ENCODE measurements around the gene HJV. TPM values are rescaled to one million over a fixed set of nuclear protein-coding genes. Genes with fewer than 3 reads are reported as not detected.

Gene HJV
- total RNA-seq, 6 experiments from 2014 or later = 53.0 to 215 (median 109) TPM

DNA sequence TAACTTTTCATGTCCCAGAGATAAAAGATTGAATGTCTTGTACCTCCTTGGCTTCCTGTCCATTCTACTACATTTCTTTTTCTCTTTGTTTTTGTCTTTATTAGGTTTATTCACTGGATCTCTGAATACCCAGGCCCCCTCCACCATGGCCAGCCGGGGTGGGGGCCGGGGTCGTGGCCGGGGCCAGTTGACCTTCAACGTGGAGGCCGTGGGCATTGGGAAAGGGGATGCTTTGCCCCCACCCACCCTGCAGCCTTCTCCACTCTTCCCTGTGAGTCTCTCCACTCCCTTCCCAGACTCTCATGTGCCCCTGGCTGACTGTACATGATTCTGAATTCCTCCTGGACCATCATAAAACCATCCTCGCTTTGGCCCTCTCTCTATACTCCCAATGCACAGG lies 46.8 kb downstream of the HJV start:
- H3K27me3 ChIP-seq = no peaks in the 10 kb centered on the region
- H3K4me1 ChIP-seq = peaks cover 0 to 19% (median 9%) of the 10 kb centered on the region in 4 donors
- no peaks in the 10 kb centered on the region for H3K36me3 ChIP-seq
- 77% methylated on average over 6 of the region's 7 CpGs for WGBS (ENCODE audit: insufficient coverage, low coverage, low lambda C conversion rate, missing lambda C conversion rate)
- TF ChIP-seq POLR2A (IDR thresholded peaks at IDR 0.05) = no peak
- TF ChIP-seq, protein P1, sequence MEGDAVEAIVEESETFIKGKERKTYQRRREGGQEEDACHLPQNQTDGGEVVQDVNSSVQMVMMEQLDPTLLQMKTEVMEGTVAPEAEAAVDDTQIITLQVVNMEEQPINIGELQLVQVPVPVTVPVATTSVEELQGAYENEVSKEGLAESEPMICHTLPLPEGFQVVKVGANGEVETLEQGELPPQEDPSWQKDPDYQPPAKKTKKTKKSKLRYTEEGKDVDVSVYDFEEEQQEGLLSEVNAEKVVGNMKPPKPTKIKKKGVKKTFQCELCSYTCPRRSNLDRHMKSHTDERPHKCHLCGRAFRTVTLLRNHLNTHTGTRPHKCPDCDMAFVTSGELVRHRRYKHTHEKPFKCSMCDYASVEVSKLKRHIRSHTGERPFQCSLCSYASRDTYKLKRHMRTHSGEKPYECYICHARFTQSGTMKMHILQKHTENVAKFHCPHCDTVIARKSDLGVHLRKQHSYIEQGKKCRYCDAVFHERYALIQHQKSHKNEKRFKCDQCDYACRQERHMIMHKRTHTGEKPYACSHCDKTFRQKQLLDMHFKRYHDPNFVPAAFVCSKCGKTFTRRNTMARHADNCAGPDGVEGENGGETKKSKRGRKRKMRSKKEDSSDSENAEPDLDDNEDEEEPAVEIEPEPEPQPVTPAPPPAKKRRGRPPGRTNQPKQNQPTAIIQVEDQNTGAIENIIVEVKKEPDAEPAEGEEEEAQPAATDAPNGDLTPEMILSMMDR (IDR thresholded peaks at IDR 0.05) = no peak
- DNase-seq (peak in 1 of 3 donors; percentile 42), ATAC-seq (no peak)
- H3K4me3 ChIP-seq = no peak overlapping the region
- H3K9me3 ChIP-seq = no peaks in the 10 kb centered on the region
- H3K27ac ChIP-seq = no peak overlapping the region
- intact Hi-C loops (cut with DNase I) = loop anchor here in 1 of 2 donors (5.0 kb wide), 1 partner anchor 38 kb away; no protein-coding TSS in a partner anchor

DNA sequence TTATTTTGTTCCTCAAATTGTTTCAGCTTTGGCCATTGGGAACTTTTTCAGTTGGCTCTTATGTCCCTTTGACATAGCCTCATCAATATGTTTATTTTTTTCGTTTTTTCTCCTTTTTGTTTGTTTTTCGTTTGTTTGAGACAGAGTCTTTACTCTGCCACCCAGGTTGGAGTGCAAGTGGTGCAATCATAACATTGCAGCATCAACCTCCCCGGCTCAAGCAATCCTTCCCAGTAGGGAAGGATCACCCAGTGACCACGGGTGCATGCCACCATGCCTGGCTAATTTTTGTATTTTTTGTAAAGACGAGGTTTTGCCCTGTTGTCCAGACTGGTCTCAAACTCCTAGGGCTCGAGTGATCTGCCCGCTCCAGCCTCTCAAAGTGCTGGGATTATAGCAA lies 49.0 kb downstream of the HJV start:
- H3K4me3 ChIP-seq = no peak overlapping the region
- H3K27me3 ChIP-seq = no peaks in the 10 kb centered on the region
- no peaks in the 10 kb centered on the region for H3K9me3 ChIP-seq
- TF ChIP-seq, protein P1 (IDR thresholded peaks at IDR 0.05) = no peak
- peak; percentile 33 for TF ChIP-seq POLR2A (IDR thresholded peaks at IDR 0.05)
- H3K4me1 ChIP-seq = peaks cover 0 to 10% (median 4%) of the 10 kb centered on the region in 4 donors
- intact Hi-C loops (cut with DNase I) = no loop called here
- 28% methylated on average over 7 of the region's 7 CpGs for WGBS (ENCODE audit: insufficient coverage, low coverage, low lambda C conversion rate, missing lambda C conversion rate)
- H3K27ac ChIP-seq = peak overlapping the region in 2 of 3 donors; percentile 49 to 54
- no peaks in the 10 kb centered on the region for H3K36me3 ChIP-seq
- DNase-seq (peak; percentile 51 to 85 (median 75)), ATAC-seq (peak; percentile 82 to 92 (median 86))

Small RNA genes within 50 kb of the gene (small RNA-seq; reads per million reads assigned to genes)
- 3.1 to 5.3 reads per million in 2 experiments for gene RNVU1-6

Other genes starting within 250 kb of the HJV start
- gene RNF115, start 197.6 kb downstream of the HJV start, total RNA-seq = 10 to 100 TPM in 2 of 6 experiments, 1 to 10 TPM in 4; 5.3 to 10.3 (median 8.0) TPM
- gene POLR3C, start 197.5 kb downstream of the HJV start, total RNA-seq = 10 to 100 TPM in 3 of 6 experiments, 1 to 10 TPM in 3; 7.7 to 17.0 (median 11.2) TPM
- 1 to 10 TPM in 3 of 6 experiments, under 1 TPM in 3; 0.51 to 2.2 (median 1.0) TPM for gene NUDT17, start 176.1 kb downstream of the HJV start, total RNA-seq
- 1 to 10 TPM; 5.5 to 8.9 (median 6.7) TPM for gene PIAS3, start 162.7 kb downstream of the HJV start, total RNA-seq
- 1 to 10 TPM; 1.1 to 2.5 (median 1.6) TPM for gene ANKRD35, start 135.9 kb downstream of the HJV start, total RNA-seq
- gene ITGA10, start 111.7 kb downstream of the HJV start, total RNA-seq = 1 to 10 TPM in 3 of 6 experiments, under 1 TPM in 3; 0.50 to 2.3 (median 0.85) TPM
- gene PEX11B, start 103.0 kb downstream of the HJV start, total RNA-seq = 10 to 100 TPM; 12.3 to 23.0 (median 15.2) TPM
- gene RBM8A, start 94.3 kb downstream of the HJV start, total RNA-seq = 10 to 100 TPM; 41.1 to 68.4 (median 56.3) TPM
- gene LIX1L, start 63.7 kb downstream of the HJV start, total RNA-seq = 10 to 100 TPM; 10.6 to 11.9 (median 11.0) TPM
- under 1 TPM in 5 of 6 experiments, not detected in 1; 0.14 to 0.88 (median 0.22) TPM for gene ANKRD34A, start 57.2 kb downstream of the HJV start, total RNA-seq
- gene POLR3GL, start 57.0 kb downstream of the HJV start, total RNA-seq = 10 to 100 TPM in 4 of 6 experiments, 1 to 10 TPM in 2; 8.4 to 14.3 (median 11.9) TPM
- gene TXNIP, start 25.2 kb downstream of the HJV start, total RNA-seq = 100 to 1,000 TPM in 3 of 6 experiments, 10 to 100 TPM in 3; 56.3 to 398 (median 134) TPM
- 1 to 10 TPM in 4 of 6 experiments, under 1 TPM in 2; 0.56 to 2.1 (median 1.4) TPM for gene NBPF10, start 123.1 kb upstream of the HJV start, total RNA-seq
- 10 to 100 TPM; 18.5 to 29.2 (median 23.1) TPM for gene NOTCH2NLA, start 207.3 kb upstream of the HJV start, total RNA-seq